Superior temporal gyrus (tissue), 1 donor: ENCODE data around the gene ALS2CL.

Source experiments
- DNase-seq: peaks from one replicate; pipeline ENCODE4 v3.0.0-alpha.2; 2016; ENCODE audit errors: extremely low spot score

The ALS2CL gene

DNA sequence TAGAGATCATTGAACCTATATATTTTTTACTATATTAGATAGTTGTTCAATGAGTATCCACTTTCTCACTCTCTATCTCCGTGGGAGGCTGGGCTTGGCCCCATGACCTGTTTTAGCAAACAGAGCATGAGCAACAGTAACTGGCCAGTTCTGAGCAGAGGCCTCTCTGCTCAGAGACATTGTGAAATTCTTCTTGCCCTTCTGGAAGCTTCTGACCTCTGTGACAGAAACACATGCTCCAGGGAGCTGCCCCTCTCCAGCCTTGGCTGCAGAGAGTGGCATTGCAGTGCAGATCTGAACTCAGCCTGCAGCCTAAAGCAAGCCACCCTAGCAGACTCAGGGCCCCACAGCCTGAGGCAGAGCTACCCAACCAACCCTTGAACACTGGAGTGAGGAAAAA is 60.7 kb downstream of the ALS2CL start:
- DNase-seq = no peak

DNA sequence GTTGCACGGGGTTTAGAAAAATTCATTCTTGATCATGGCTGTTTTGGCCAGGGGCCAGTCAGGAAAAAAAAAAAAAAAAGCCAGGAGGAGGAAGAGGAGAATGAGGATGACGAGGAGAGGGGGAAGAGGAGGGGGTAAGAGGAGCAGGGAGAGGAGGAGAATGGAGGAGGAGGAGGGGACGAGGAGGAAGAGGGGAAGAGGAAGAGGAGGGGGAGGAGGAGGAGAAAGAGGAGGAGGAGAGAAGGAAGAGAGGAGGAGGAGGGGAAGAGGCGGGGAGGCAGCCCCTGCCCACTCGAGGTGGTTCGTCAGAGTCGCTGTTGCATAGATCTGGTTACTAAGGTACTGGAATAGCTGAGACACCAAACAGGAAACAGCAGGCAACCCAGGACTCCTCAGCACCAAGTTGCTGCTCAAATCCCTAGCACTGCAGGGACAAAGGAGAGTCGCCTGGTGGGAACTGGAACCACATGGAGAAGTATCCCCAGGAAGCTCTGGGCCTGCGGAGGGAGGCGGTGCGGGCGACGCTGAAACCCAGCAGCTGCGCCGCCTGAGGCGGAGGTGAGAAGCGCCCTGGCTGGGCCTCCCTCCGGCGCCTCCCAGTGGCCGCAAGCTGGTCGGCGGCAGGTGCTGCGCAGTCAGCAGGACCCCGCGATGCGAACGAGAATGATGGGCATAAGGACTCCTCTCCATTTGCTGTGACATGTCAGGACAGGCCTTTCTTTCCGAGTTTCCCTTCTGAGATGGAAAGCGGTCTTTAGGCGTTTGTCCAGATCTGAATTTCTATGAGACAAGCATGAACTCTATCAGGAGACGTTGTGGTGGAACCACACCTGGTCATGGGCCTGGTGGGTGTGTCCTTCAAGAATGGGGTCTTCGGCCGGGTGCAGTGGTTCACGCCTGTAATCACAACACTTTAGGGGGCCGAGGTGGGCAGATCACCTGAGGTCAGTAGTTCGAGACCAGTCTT is 63.6 kb downstream of the ALS2CL start:
- peak; percentile 82 for DNase-seq

DNA sequence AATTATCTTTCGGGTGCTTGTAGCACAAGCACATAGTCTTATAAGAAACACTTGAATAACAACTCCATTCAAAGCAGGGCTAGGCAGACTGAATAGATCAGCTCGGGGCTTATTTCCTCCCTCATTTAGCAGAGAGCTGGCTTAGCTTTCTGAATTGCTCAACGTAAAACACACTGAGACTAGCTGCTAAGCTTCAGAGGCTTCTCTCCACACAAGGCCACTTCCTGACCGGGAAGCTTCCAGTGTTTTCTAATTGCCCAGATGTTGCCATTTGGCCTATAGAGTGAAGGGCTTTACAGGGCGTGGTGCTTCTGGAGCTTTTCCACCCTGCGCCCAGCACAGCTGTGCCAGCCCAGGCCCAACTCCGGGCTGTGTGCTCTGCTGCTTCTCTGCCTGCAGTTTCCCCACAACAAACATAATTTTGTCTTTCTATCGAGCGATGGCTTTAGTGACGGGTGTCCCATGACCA is 64.5 kb downstream of the ALS2CL start:
- peak; percentile 72 for DNase-seq

DNA sequence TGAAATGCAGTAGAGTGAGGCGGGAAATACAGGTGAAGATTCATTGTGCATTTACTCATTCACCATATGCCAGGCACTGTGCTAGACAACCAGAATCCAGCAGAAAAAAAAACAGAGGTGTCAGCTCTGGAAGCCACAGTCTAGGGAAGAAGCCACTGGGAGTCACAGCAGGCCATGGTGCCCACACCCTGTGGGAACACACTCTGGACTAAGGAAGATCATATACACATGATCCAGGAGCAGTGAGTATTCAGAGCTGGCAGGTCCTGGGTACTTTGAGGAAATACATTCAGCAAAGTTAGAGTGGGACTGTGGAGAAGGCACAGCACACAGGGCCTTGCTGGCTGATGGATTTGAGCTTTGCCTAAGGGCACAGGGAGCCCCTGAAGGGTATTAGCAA is 66.4 kb downstream of the ALS2CL start:
- DNase-seq = no peak

DNA sequence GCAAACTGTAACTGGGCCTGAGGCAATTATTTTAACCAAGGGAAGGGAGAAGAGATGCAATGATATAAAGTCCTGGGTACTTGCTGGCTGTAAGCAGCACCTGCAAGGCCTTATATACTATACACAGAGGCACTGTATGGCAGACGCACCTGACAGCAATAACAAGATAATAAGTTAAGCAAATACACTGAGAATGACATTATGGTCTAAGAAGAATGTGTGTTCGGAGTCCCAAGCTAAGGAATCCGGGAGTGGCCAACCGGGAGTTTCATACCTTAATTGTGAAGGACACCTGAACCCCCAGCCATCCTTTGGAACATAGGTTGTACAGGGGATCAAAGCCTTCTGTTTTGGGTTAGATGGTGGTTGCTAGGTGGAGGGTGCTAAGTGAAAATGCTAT is 67.4 kb downstream of the ALS2CL start:
- DNase-seq = no peak

DNA sequence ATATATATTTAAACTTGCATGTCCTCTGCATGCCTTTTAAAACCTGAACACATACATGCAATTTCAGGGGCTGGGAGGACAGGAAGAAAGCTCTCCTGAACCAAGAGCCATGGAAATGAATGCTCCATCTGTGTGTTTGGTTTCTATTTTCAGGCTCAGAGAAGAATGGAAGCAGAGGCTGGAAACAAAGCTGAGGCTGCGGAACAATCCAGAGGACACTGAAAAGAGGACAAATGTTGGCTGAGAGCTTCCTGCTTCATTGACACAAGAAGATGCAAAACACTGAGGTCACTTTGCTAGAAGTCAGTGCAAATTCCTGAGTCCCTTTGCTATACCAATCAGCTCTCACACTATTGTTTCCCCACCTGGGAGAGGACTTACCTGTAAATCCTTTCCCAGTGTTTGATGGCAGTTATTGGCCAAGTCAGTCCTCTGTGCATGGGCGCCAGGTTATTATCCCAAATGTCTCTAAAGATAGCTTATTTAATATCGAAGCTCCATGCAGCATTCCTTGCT is 68.4 kb downstream of the ALS2CL start:
- DNase-seq = no peak

DNA sequence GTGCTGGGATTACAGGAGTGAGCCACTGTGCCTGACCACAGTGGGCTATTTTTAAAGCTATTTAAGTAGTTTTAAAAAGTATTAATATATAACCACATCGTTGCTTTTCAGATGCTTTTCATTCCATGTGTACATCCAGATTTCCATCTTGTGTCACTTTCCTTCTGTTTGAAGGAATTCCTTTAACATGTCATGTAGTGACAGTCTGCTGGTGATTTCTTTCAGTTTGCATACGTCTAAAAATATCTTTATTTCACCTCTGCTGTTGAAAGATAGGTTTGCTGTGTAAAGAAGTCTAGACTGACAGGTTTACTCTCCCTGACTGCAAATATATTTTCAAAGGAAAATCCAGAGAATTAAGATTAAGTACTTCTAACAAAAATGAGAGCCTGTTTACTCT is 68.9 kb downstream of the ALS2CL start:
- DNase-seq = no peak

DNA sequence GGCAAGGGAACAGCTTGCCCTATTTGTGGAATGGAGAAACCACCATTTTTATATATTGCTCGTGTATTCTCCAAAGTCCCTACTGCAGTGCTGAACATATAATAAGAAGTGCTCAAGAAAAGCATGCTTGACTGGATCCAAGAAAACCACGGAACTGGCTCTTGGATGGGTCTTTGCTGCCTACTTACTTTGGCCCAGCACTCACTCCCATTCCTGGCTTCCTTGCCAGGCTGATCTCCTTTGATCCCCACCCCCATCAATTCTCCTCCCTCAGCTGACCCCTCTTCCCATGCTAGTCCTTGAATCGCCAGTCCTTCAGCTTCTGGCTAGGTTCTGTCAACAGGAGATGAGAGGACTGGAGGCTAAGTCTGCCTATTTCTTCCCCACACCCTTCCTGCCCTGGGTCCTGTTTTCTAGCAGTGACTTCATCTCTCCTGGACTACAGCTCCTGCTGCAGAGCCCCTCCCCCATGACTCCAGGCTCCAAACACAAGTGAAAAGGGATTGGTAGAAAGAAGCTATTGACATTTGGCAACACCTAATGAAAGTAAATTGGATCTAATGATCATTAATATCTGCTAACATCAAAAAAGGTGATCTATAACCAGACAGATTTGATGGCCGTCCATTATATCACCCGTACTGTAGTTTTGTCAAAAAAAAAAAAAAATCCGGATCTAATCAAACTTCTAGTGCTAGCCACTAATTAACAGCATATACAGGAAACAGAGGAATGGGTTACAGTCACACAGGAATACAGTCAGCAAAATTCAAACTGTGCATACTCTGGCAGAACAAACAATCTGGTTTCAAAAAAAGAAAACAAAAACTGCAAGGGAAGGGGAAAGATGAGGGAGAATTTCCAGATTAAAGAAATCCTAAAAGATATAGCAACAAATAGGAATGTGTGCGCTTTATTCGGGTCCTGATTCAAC is 73.4 kb downstream of the ALS2CL start:
- no peak for DNase-seq
